Peyer's patch (tissue), 4 donors: ENCODE results near the gene ACOT6. TPM values are rescaled to one million over a fixed set of nuclear protein-coding genes. Genes with fewer than 3 reads are reported as not detected.
"Not testable (repeated sequence)": the region's sequence is repeated elsewhere in the genome, so short reads cannot be mapped to it uniquely, and the experiment has no call there.

ENCODE experiments used
- DNase-seq, 3 donors: peaks; one replicate each; pipeline ENCODE4 v3.0.0-alpha.2; 2017 to 2019
- H3K27ac ChIP-seq, 4 donors: fragments of 200-600 bp; sonication (generic); one replicate each; pipeline ENCODE4 v1.5.1; 2016 to 2019
- H3K27me3 ChIP-seq, 2 donors: fragments of 200-600 bp; sonication (generic); one replicate each; pipeline ENCODE4 v1.5.1; 2019
- H3K36me3 ChIP-seq, 3 donors: fragments of 200-600 bp; sonication (generic); one replicate each; pipeline ENCODE4 v1.5.1; 2016 to 2019
- H3K4me1 ChIP-seq, 4 donors: fragments of 200-600 bp; sonication (generic); one replicate each; pipeline ENCODE4 v1.5.1; 2016 to 2019
- H3K4me3 ChIP-seq, 4 donors: fragments of 200-600 bp; sonication (generic); 1 replicate in 3 of 4; 2 replicates in 1 of 4; pipeline ENCODE4 v1.5.1; 2016 to 2019; ENCODE audit warnings: mild to moderate bottlenecking in 1 of 4
- H3K9me3 ChIP-seq, 4 donors: fragments of 200-600 bp; sonication (generic); one replicate each; pipeline ENCODE4 v1.5.1; 2016 to 2019; ENCODE audit warnings: mild to moderate bottlenecking in 1 of 4
- CTCF ChIP-seq, 6 experiments: fragments of 450-650 bp in 4 of 6; fragments of 200-600 bp in 2 of 6; sonication (generic) in 1 of 6; IDR thresholded peaks; one replicate each; pipeline ENCODE4 v1.5.1; 2017 to 2019; ENCODE audit warnings: antibody characterized with exemption in 6 of 6, mild to moderate bottlenecking in 3 of 6, moderate library complexity in 1 of 6
- POLR2A ChIP-seq, 2 donors: fragments of 450-650 bp; IDR thresholded peaks; one replicate each; pipeline ENCODE4 v1.5.1; 2017; ENCODE audit warnings: antibody characterized with exemption in 2 of 2, mild to moderate bottlenecking in 2 of 2, moderate library complexity in 2 of 2
- total RNA-seq, 4 donors: library from RNA; depleted of rRNA; stranded (reverse); fragments of >200 nt; gene quantifications; one replicate each; pipeline ENCODE4 v1.1.0, GENCODE V29; 2016

Gene ACOT6
- total RNA-seq, 4 donors from 2014 or later: not detected

DNA sequence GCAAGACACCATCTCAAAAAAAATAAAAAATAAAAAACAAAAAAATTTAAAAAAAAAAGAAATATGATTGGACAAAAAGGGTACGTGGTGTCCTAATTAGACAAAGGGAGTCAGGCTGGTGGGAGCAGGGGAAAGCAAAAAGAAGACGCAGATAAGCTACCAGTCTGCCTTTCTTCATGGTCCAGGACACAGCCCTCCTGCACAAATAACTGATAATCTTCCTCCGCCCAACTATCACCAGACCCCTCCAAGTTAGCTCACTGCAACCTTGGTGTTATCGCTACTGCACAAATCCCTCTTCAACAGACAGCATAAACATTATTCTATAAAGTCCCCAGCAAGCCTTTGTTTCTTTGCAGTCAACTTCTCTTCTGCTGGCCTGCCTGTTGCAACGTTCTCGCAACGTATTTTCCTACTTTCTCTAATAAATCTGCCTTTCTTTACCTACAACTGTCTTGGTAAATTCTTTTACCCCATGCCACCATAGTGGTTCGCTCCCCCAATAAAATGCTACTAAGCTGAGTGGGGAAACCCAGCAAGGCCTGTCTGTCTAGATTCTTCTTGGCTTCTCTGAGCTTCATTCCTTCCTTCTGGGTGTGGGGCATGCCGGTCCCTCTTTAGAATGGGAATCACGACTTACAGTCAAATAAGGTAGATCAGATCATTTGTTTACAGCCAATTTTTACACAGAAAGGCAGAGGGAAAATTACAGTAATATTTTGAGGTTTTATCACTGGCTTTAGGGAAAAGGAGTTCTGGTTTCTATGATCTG lies 17.9 kb downstream of the ACOT6 start:
- Histone ChIP-seq H3K36me3 (no peaks in the 10 kb centered on the region), H3K4me1 (peaks cover 0 to 9% (median 5%) of the 10 kb centered on the region in 4 donors), H3K27me3 (no peaks in the 10 kb centered on the region), H3K27ac (no peak overlapping the region), H3K9me3 (no peaks in the 10 kb centered on the region), H3K4me3 (no peak overlapping the region)
- DNase-seq: no peak
- TF ChIP-seq CTCF (IDR thresholded peaks at IDR 0.05): no peak
- no peak for TF ChIP-seq POLR2A (IDR thresholded peaks at IDR 0.05)

GRCh38 chr14:73633116-73634010 lies 21.0 kb downstream of the ACOT6 start:
- Histone ChIP-seq H3K27me3 (no peaks in the 10 kb centered on the region), H3K4me3 (peak overlapping the region; percentile 45 to 63 (median 52)), H3K9me3 (no peaks in the 10 kb centered on the region), H3K27ac (peak overlapping the region in 2 of 4 donors; percentile 2 to 54), H3K4me1 (peaks cover 0 to 9% (median 5%) of the 10 kb centered on the region in 4 donors), H3K36me3 (no peaks in the 10 kb centered on the region)
- DNase-seq: peak; percentile 59 to 87 (median 71)
- TF ChIP-seq POLR2A (IDR thresholded peaks at IDR 0.05) (no peak), CTCF (IDR thresholded peaks at IDR 0.05) (peak; percentile 79 to 92 (median 89))

- Histone ChIP-seq H3K4me3 (peak overlapping the region; percentile 45 to 63 (median 52)), H3K36me3 (no peaks in the 10 kb centered on the region), H3K4me1 (peaks cover 0 to 9% (median 5%) of the 10 kb centered on the region in 4 donors), H3K27ac (peak overlapping the region in 2 of 4 donors; percentile 2 to 54), H3K27me3 (no peaks in the 10 kb centered on the region), H3K9me3 (no peaks in the 10 kb centered on the region)
- TF ChIP-seq POLR2A (IDR thresholded peaks at IDR 0.05) (no peak), CTCF (IDR thresholded peaks at IDR 0.05) (peak in 3 of 6 experiments; percentile 20 to 39 (median 27))
- DNase-seq: peak in 2 of 3 donors; percentile 58
Measured at GRCh38 chr14:73634011-73634833, 21.9 kb downstream of the ACOT6 start.

DNA sequence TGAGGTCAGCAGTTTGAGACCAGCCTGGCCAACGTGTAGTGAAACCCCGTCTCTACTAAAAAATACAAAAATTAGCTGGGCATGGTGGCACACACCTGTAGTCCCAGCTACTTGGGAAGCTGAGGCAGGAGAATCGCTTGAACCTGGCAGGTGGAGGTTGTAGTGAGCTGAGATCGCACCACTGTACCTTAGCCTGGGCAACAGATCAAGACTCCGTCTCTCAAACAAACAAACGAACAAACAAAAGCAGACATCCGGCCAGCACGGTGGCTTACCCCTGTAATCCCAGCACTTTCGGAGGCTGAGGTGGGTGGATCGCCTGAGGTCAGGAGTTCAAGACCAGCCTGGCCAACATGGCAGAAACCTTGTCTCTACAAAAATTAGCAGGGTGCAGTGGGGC lies 24.0 kb downstream of the ACOT6 start:
- not testable (repeated sequence) for H3K4me1 ChIP-seq, DNase-seq

DNA sequence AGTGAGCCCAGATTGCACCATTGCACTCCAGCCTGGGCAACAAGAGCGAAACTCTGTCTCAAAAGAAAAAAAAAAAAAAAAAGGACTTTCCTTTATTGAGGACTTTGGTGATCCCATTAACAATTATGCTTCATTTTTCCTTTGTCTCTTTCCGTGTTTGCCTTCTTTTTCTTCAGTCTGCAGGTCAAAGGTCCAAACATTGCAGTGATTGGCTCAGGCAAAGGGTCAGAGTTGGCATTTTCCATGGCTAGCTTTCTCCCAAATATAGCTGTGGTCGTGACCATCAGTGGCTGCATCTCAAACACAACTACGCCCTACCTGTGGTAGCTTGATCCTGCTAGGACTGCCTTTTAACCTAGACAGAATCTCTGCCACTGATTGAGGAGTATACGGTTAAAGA lies 25.5 kb downstream of the ACOT6 start:
- Histone ChIP-seq H3K4me1 (peaks cover 0 to 9% (median 5%) of the 10 kb centered on the region in 4 donors), H3K36me3 (no peaks in the 10 kb centered on the region), H3K4me3 (no peak overlapping the region), H3K27ac (no peak overlapping the region), H3K27me3 (no peaks in the 10 kb centered on the region), H3K9me3 (no peaks in the 10 kb centered on the region)
- TF ChIP-seq CTCF (IDR thresholded peaks at IDR 0.05) (no peak), POLR2A (IDR thresholded peaks at IDR 0.05) (no peak)
- DNase-seq: no peak

More for the DNA sequence above, 24.0 kb downstream of the ACOT6 start:
- H3K27me3 ChIP-seq, H3K9me3 ChIP-seq, H3K27ac ChIP-seq, H3K4me3 ChIP-seq, H3K36me3 ChIP-seq: not testable (repeated sequence)
